HepG2 (cell line): Measurements from ENCODE around the gene FGD5. TPM values are rescaled to one million over a fixed set of nuclear protein-coding genes. Genes with fewer than 3 reads are reported as not detected.

Experiments used
- ATAC-seq: fragments of 200-7000 bp; cut with Tn5 transposase; 3 replicates; pipeline ENCODE4 v1.9.1; 2020; ENCODE audit warnings: mild to moderate bottlenecking, moderate library complexity
- BruUV-seq: library from RNA; stranded (reverse); fragments of 400-500 nt; replicated peaks from 2 replicates; lab custom pipeline; 2021; lab: Mats Ljungman, UMichigan
- CTCF ChIA-PET: fragments of 300-600 bp; formaldehyde crosslinking; extraction: SDS; loops from one replicate; lab custom pipeline; 2021; ENCODE audit warnings: low total read pairs, inconsistent platforms, low intra/inter-chr PET ratio; lab: Yijun Ruan, JAX
- POLR2A ChIA-PET: fragments of 350-600 bp; sonication (Branson Sonifier 250); formaldehyde crosslinking; loops from one replicate; lab custom pipeline; 2020; ENCODE audit warnings: antibody characterized with exemption, inconsistent platforms; lab: Yijun Ruan, JAX
- DNase-seq: peaks from one replicate; pipeline ENCODE4 v3.0.0-alpha.2; 2015; ENCODE audit warnings: low spot score
- FAIRE-seq: peaks from 3 replicates; lab custom pipeline; 2011; peaks lifted over from hg19 to GRCh38; lab: Jason Lieb, UNC
- H2AFZ ChIP-seq: one replicate; pipeline ENCODE4 v1.6.1; 2011; ENCODE audit warnings: low read length, inconsistent platforms
- H3K27ac ChIP-seq: fragments of 300-600 bp; 3 replicates; pipeline ENCODE4 v1.8.0; 2011; ENCODE audit warnings: mixed run types, mild to moderate bottlenecking, mixed read lengths, low read length, inconsistent platforms; ENCODE audit not compliant: insufficient read depth; ENCODE audit errors: extremely low read length
- H3K27me3 ChIP-seq, 2 experiments: fragments of 200-600 bp in 1 of 2; 2 replicates in 1 of 2; 3 replicates in 1 of 2; pipeline versions ENCODE4 v1.6.0 to v1.8.0; 2011; ENCODE audit warnings: low read length in 2 of 2, mild to moderate bottlenecking in 2 of 2, moderate library complexity in 2 of 2, inconsistent platforms in 1 of 2; ENCODE audit not compliant: insufficient read depth in 2 of 2, control insufficient read depth in 1 of 2
- H3K36me3 ChIP-seq, 2 experiments: fragments of 200-600 bp in 1 of 2; replicated peaks in 1 of 2; 2 replicates in 1 of 2; 3 replicates in 1 of 2; pipeline versions ENCODE4 v1.5.1 to v1.8.0; 2011; ENCODE audit warnings: low read length in 2 of 2, inconsistent platforms in 1 of 2; ENCODE audit not compliant: insufficient read depth in 2 of 2, control insufficient read depth in 1 of 2
- H3K4me1 ChIP-seq: 2 replicates; pipeline ENCODE4 v1.5.1; 2012; ENCODE audit warnings: low read length, inconsistent platforms; ENCODE audit not compliant: insufficient read depth
- H3K4me2 ChIP-seq: 2 replicates; pipeline ENCODE4 v1.6.0; 2011; ENCODE audit warnings: low read depth, low read length, inconsistent platforms
- H3K4me3 ChIP-seq, 3 experiments: fragments of 200-600 bp in 1 of 3; sonication (generic), shearing (Covaris generic) in 1 of 3; replicated peaks in 1 of 3; 2 replicates each; pipeline ENCODE4 v1.5.1; 2011 to 2016; ENCODE audit warnings: low read length in 3 of 3, inconsistent platforms in 2 of 3, low read depth in 2 of 3, mild to moderate bottlenecking in 2 of 3, control low read depth in 1 of 3, mixed read lengths in 1 of 3; ENCODE audit not compliant: insufficient read depth in 1 of 3
- H3K79me2 ChIP-seq: one replicate; pipeline ENCODE4 v1.6.1; 2011; ENCODE audit warnings: low read length, inconsistent platforms; ENCODE audit not compliant: insufficient read depth
- H3K9ac ChIP-seq: 2 replicates; pipeline ENCODE4 v1.6.0; 2011; ENCODE audit warnings: mild to moderate bottlenecking, low read depth, low read length, inconsistent platforms; ENCODE audit not compliant: insufficient read depth
- H3K9me3 ChIP-seq: 2 replicates; pipeline ENCODE4 v1.5.1; 2012; ENCODE audit warnings: mild to moderate bottlenecking, low read length
- H4K20me1 ChIP-seq: 2 replicates; pipeline ENCODE4 v1.6.0; 2011; ENCODE audit warnings: inconsistent platforms, mild to moderate bottlenecking, low read length, moderate library complexity; ENCODE audit not compliant: insufficient read depth
- HNF4A ChIP-seq: sonication (generic); formaldehyde crosslinking; IDR thresholded peaks from 2 replicates; pipeline ENCODE4 v1.4.0; 2020; ENCODE audit warnings: missing genetic modification reagents
- NR2F6 ChIP-seq, 2 experiments: IDR thresholded peaks; 2 replicates each; pipeline ENCODE4 v1.6.1; 2016; ENCODE audit warnings: antibody characterized with exemption in 1 of 2, mild to moderate bottlenecking in 1 of 2
- PHF21A ChIP-seq: sonication (generic); formaldehyde crosslinking; IDR thresholded peaks from 2 replicates; pipeline ENCODE4 v1.5.0; 2020; ENCODE audit warnings: mild to moderate bottlenecking, missing genetic modification reagents
- RXRA ChIP-seq: sonication (generic); formaldehyde crosslinking; IDR thresholded peaks from 2 replicates; pipeline ENCODE4 v1.5.1; 2020; ENCODE audit warnings: missing genetic modification reagents
- ZFP36L2 ChIP-seq: sonication (generic); formaldehyde crosslinking; IDR thresholded peaks from 2 replicates; pipeline ENCODE4 v1.4.0; 2020; ENCODE audit warnings: missing genetic modification reagents
- ZNF331 ChIP-seq: sonication (generic); formaldehyde crosslinking; IDR thresholded peaks from 2 replicates; pipeline ENCODE4 v1.4.0; 2020; ENCODE audit warnings: missing genetic modification reagents
- WGBS: methylation state at CpG from one replicate; pipeline ENCODE4 v1.1.6; 2017; ENCODE audit warnings: low lambda C conversion rate; 5-methylcytosine and 5-hydroxymethylcytosine counted together
- in situ Hi-C: cut with HindIII; loops from 2 replicates; pipeline ENCODE4 v1.10.0; 2017; ENCODE audit warnings: low pct_unique_long_range_greater_than_20kb; ENCODE audit not compliant: extremely low pct_ligation_motif_present
- intact Hi-C: fragments of 100-400 bp; cut with micrococcal nuclease; formaldehyde crosslinking; loops from one replicate; pipeline ENCODE4 v1.10.0; 2022; ENCODE audit not compliant: unreplicated experiment
- polyA plus RNA-seq, 8 experiments: library from polyadenylated mRNA; depleted of rRNA in 3 of 8; stranded (reverse) in 7 of 8; unstranded in 1 of 8; fragments of >200 nt; fragmentation: Illumina TruSeq in 4 of 8; extraction: Trizol in 4 of 8; gene quantifications; 2 replicates each; pipeline versions ENCODE4 v1.2.1 to v1.2.3, GENCODE V29; 2011 to 2016; ENCODE audit warnings: low read depth in 4 of 8, missing spikeins in 1 of 8, mixed read lengths in 1 of 8; ENCODE audit not compliant: insufficient read depth in 1 of 8
- total RNA-seq, 5 experiments: library from RNA; depleted of rRNA; stranded (reverse); fragments of >200 nt; fragmentation: Illumina TruSeq; extraction: Trizol; gene quantifications; 2 replicates each; pipeline ENCODE4 v1.2.3, GENCODE V29; 2016; ENCODE audit warnings: low read depth in 1 of 5
- TF ChIP-seq, protein P1 (sequence below): sonication (generic); formaldehyde crosslinking; IDR thresholded peaks from 2 replicates; pipeline ENCODE4 v1.4.0; 2020; ENCODE audit warnings: missing genetic modification reagents, borderline replicate concordance
- TF ChIP-seq, protein P2 (sequence below): sonication (generic); formaldehyde crosslinking; IDR thresholded peaks from 2 replicates; pipeline ENCODE4 v1.5.0; 2020; ENCODE audit warnings: mild to moderate bottlenecking, missing genetic modification reagents, moderate library complexity

Gene FGD5
- total and polyA plus RNA-seq, 2 of the 13 experiments (the other 11 are each of a cell fraction or from before 2014, with no cell fraction given), result 0.17 TPM; not detected in 1

DNA sequence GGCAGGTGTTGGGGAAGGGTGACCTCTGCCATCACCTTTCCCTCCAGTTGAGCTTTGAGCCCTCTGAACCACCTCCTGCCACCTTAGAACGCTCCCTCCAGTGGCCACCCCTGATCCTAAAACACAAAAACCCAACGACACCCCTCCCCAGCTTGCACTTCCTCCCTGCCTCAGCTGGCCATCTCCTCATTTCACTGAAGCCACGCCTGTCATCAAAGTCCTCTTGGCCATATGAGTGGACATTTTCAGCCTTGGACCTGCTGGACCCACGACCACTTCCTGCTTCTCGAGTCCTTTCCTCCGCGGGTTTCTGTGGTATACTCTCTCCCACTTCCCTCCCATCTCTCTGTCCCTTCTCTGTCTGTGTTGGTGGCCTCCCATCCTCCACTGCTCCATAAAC lies 80.2 kb downstream of the FGD5 start:
- BruUV-seq, result no TSS peak
- H3K27ac ChIP-seq, result no peak overlapping the region
- no peak for FAIRE-seq
- H3K4me3 ChIP-seq, result no peak overlapping the region; a peak in 1 of 6 replicates
- ChIA-PET CTCF (no interaction called here), POLR2A (no interaction called here)
- DNase-seq, result no peak
- ATAC-seq, result no peak
- intact Hi-C loops, result no loop called here
- no peaks in the 10 kb centered on the region for H3K36me3 ChIP-seq
- H3K4me2 ChIP-seq, result peak overlapping the region; percentile 7; the same call in 1 of the 2 replicates
- H3K79me2 ChIP-seq, result no peaks in the 10 kb centered on the region
- H3K9me3 ChIP-seq, result no peaks in the 10 kb centered on the region
- no peaks in the 10 kb centered on the region for H4K20me1 ChIP-seq
- H2AFZ ChIP-seq, result no peak overlapping the region
- no peak for TF ChIP-seq NR2F6 (IDR thresholded peaks at IDR 0.05)
- 0 out of 2 replicates have a peak, but pooled peaks have one; percentile 13 for TF ChIP-seq NR2F6 (CRISPR knock-in tag; IDR thresholded peaks at IDR 0.05)
- no peak for TF ChIP-seq ZFP36L2 (CRISPR knock-in tag)
- peaks cover 34% of the 10 kb centered on the region for H3K4me1 ChIP-seq
- H3K9ac ChIP-seq, result no peak overlapping the region
- no peaks in the 10 kb centered on the region; a peak in 1 of 5 replicates for H3K27me3 ChIP-seq
- 5% methylated on average over 7 of the region's 7 CpGs for WGBS
- in situ Hi-C loops, result no loop called here

DNA sequence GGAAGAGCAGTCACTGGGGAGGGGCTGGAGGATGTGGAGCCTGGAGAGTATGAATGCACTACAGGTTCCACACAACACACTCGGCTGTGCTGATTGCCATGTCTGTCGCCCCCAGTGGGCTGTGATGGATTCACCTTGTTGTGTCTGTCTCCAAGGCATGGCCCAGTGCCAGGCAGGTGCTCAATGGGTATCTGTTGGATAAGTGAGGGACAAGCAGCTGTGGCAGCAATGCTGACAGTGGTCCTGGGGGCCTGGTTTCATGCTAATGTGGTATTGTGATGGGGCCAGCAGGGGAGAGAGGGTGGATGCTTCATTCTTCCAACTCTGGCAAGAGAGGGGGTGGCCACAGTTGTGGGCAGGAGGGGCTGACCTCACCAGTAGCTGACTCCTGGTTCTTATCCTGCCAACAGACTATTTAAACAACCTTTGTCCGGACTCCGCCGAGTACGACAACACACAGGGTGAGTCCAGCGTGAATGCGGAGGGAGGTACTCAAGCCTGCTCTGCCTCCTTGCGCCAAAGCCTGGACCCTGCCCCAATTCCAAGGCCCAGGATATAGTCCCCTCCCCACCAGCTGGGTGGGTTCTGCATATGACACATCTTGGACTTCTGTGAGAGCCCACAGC lies 81.3 kb downstream of the FGD5 start:
- Histone ChIP-seq H3K9me3 (peaks cover 2% of the 10 kb centered on the region; the same call in 1 of the 2 replicates), H3K27ac (no peak overlapping the region), H3K27me3 (no peaks in the 10 kb centered on the region; a peak in 1 of 5 replicates), H2AFZ (no peak overlapping the region), H3K4me2 (peak overlapping the region; percentile 10; the same call in 1 of the 2 replicates), H3K36me3 (no peaks in the 10 kb centered on the region), H4K20me1 (no peaks in the 10 kb centered on the region), H3K79me2 (no peaks in the 10 kb centered on the region), H3K4me1 (peaks cover 34% of the 10 kb centered on the region), H3K4me3 (no peak overlapping the region; a peak in 1 of 6 replicates), H3K9ac (no peak overlapping the region)
- DNase-seq, result peak; percentile 46
- no TSS peak for BruUV-seq
- FAIRE-seq, result no peak
- CTCF ChIA-PET, result no interaction called here
- in situ Hi-C loops (no loop called here), intact Hi-C loops (no loop called here)
- 10% methylated on average over 2 of the region's 9 CpGs for WGBS
- ATAC-seq, result peak; percentile 90
- POLR2A ChIA-PET, result no interaction called here
- TF ChIP-seq, protein P1, sequence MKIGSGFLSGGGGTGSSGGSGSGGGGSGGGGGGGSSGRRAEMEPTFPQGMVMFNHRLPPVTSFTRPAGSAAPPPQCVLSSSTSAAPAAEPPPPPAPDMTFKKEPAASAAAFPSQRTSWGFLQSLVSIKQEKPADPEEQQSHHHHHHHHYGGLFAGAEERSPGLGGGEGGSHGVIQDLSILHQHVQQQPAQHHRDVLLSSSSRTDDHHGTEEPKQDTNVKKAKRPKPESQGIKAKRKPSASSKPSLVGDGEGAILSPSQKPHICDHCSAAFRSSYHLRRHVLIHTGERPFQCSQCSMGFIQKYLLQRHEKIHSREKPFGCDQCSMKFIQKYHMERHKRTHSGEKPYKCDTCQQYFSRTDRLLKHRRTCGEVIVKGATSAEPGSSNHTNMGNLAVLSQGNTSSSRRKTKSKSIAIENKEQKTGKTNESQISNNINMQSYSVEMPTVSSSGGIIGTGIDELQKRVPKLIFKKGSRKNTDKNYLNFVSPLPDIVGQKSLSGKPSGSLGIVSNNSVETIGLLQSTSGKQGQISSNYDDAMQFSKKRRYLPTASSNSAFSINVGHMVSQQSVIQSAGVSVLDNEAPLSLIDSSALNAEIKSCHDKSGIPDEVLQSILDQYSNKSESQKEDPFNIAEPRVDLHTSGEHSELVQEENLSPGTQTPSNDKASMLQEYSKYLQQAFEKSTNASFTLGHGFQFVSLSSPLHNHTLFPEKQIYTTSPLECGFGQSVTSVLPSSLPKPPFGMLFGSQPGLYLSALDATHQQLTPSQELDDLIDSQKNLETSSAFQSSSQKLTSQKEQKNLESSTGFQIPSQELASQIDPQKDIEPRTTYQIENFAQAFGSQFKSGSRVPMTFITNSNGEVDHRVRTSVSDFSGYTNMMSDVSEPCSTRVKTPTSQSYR (CRISPR knock-in tag), result peak; percentile 21; the same call in 1 of the 2 replicates
- TF ChIP-seq HNF4A, result peak; percentile 39; the same call in 1 of the 2 replicates
- TF ChIP-seq, protein P2, sequence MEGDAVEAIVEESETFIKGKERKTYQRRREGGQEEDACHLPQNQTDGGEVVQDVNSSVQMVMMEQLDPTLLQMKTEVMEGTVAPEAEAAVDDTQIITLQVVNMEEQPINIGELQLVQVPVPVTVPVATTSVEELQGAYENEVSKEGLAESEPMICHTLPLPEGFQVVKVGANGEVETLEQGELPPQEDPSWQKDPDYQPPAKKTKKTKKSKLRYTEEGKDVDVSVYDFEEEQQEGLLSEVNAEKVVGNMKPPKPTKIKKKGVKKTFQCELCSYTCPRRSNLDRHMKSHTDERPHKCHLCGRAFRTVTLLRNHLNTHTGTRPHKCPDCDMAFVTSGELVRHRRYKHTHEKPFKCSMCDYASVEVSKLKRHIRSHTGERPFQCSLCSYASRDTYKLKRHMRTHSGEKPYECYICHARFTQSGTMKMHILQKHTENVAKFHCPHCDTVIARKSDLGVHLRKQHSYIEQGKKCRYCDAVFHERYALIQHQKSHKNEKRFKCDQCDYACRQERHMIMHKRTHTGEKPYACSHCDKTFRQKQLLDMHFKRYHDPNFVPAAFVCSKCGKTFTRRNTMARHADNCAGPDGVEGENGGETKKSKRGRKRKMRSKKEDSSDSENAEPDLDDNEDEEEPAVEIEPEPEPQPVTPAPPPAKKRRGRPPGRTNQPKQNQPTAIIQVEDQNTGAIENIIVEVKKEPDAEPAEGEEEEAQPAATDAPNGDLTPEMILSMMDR, result peak; percentile 40
- 0 out of 2 replicates have a peak, but pooled peaks have one; percentile 22 for TF ChIP-seq PHF21A (CRISPR knock-in tag)
- no peak for TF ChIP-seq ZNF331
- peak; percentile 13; the same call in 1 of the 2 replicates for TF ChIP-seq RXRA
